ENCODE measurements around the gene SEC14L5.
"Not testable (repeated sequence)": the region's sequence is repeated elsewhere in the genome, so short reads cannot be mapped to it uniquely, and the experiment has no call there.

SEC14L5 gene

GRCh38 chr16:4933433-4933832, 24.7 kb upstream of the SEC14L5 start:
- DNase-seq, result no peak

GRCh38 chr16:4933871-4934395, 24.2 kb upstream of the SEC14L5 start:
- DNase-seq, result no peak

GRCh38 chr16:4934591-4934990, 23.5 kb upstream of the SEC14L5 start:
- DNase-seq, result no peak

GRCh38 chr16:4935241-4935855, 22.8 kb upstream of the SEC14L5 start:
- no peak for DNase-seq

- DNase-seq, result no peak
These were observed 21.7 kb upstream of the SEC14L5 start for GRCh38 chr16:4936181-4936990.

- DNase-seq, result no peak
These were observed 20.9 kb upstream of the SEC14L5 start, which contains the start of gene PPL for GRCh38 chr16:4936991-4937781. PPL (minus strand) TSS chr16:4937148; CDS start chr16:4937045, 103 bp downstream.

- DNase-seq, result no peak
These were observed 20.1 kb upstream of the SEC14L5 start for GRCh38 chr16:4937782-4938682.

GRCh38 chr16:4938683-4939030, 19.5 kb upstream of the SEC14L5 start:
- no peak for DNase-seq

- DNase-seq, result no peak
These were observed 17.4 kb upstream of the SEC14L5 start for GRCh38 chr16:4940719-4941118.

GRCh38 chr16:4942481-4942880, 15.6 kb upstream of the SEC14L5 start:
- no peak for DNase-seq

GRCh38 chr16:4944333-4945281, 13.5 kb upstream of the SEC14L5 start:
- no peak for DNase-seq

GRCh38 chr16:4945560-4946502, 12.3 kb upstream of the SEC14L5 start:
- DNase-seq, result no peak

GRCh38 chr16:4946917-4947316, 11.2 kb upstream of the SEC14L5 start:
- DNase-seq, result no peak

GRCh38 chr16:4947722-4948503, 10.2 kb upstream of the SEC14L5 start:
- DNase-seq, result no peak

- no peak for DNase-seq
These were observed 9.0 kb upstream of the SEC14L5 start for GRCh38 chr16:4948903-4949766.

- no peak for DNase-seq
These were observed 8.1 kb upstream of the SEC14L5 start for GRCh38 chr16:4949986-4950385.

- DNase-seq, result not testable (repeated sequence)
These were observed 6.5 kb upstream of the SEC14L5 start for GRCh38 chr16:4951583-4951982.

- no peak for DNase-seq
These were observed 3.4 kb upstream of the SEC14L5 start for GRCh38 chr16:4954714-4955113.
